ENCODE data around the gene TGFBR3.

DNA sequence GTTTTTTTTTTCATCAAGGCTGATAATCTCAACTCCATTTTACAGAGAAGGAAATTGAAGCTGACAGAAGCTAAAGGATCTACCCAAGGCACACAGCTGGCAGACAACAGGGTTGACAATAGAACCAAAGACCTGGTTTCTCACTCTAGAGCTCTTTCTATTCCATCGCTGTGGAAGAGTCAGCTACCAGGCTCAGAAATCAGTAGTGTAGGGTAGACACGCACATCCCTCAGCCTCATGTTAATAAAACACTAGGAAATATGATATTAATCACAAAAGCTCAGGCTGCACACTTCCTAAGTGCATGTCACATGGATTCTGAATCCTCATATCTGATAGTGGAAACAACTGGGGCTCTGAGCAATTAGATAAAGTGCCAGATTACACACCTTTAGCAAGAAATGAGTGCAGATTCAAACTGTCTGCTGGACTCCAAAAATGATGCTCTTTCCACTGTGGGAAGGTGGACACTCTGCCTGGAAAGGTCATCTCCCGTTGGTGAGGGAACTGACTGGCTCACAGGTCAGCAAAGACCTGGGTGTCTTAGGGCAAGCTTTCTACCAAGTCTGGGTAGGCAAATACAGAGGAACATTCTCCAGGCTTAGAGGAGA, 139.1 kb downstream of the TGFBR3 start:
- TF ChIP-seq, protein P1, sequence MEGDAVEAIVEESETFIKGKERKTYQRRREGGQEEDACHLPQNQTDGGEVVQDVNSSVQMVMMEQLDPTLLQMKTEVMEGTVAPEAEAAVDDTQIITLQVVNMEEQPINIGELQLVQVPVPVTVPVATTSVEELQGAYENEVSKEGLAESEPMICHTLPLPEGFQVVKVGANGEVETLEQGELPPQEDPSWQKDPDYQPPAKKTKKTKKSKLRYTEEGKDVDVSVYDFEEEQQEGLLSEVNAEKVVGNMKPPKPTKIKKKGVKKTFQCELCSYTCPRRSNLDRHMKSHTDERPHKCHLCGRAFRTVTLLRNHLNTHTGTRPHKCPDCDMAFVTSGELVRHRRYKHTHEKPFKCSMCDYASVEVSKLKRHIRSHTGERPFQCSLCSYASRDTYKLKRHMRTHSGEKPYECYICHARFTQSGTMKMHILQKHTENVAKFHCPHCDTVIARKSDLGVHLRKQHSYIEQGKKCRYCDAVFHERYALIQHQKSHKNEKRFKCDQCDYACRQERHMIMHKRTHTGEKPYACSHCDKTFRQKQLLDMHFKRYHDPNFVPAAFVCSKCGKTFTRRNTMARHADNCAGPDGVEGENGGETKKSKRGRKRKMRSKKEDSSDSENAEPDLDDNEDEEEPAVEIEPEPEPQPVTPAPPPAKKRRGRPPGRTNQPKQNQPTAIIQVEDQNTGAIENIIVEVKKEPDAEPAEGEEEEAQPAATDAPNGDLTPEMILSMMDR (IDR thresholded peaks at IDR 0.05; ENCODE audit: low read length): no peak
- TF ChIP-seq EZH2 (IDR thresholded peaks at IDR 0.05; ENCODE audit: borderline replicate concordance, low read length): no peak
